ENCODE results near the gene THSD7A.

GRCh38 chr7:11436316-11436715 is 395.7 kb downstream of the THSD7A start:
- TF ChIP-seq POLR2A (IDR thresholded peaks at IDR 0.05) (no peak), EP300 (IDR thresholded peaks at IDR 0.05) (no peak)
- TF ChIP-seq, protein P1, sequence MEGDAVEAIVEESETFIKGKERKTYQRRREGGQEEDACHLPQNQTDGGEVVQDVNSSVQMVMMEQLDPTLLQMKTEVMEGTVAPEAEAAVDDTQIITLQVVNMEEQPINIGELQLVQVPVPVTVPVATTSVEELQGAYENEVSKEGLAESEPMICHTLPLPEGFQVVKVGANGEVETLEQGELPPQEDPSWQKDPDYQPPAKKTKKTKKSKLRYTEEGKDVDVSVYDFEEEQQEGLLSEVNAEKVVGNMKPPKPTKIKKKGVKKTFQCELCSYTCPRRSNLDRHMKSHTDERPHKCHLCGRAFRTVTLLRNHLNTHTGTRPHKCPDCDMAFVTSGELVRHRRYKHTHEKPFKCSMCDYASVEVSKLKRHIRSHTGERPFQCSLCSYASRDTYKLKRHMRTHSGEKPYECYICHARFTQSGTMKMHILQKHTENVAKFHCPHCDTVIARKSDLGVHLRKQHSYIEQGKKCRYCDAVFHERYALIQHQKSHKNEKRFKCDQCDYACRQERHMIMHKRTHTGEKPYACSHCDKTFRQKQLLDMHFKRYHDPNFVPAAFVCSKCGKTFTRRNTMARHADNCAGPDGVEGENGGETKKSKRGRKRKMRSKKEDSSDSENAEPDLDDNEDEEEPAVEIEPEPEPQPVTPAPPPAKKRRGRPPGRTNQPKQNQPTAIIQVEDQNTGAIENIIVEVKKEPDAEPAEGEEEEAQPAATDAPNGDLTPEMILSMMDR (IDR thresholded peaks at IDR 0.05) = no peak

Measured in tibial nerve (tissue), 4 donors.